Psoas muscle (tissue), 8 donors: ENCODE data around the gene ITPK1. TPM values are rescaled to one million over a fixed set of nuclear protein-coding genes. Genes with fewer than 3 reads are reported as not detected.
A peak's percentile ranks its signal among the peaks of the same experiment; 100 is the strongest.

Experiments used
- ATAC-seq, 4 donors: fragments of 200-7000 bp; cut with Tn5 transposase; one replicate each; pipeline ENCODE4 v1.9.1; 2020; ENCODE audit warnings: moderate library complexity in 3 of 4, mild to moderate bottlenecking in 2 of 4
- DNase-seq, 2 donors: peaks; one replicate each; pipeline ENCODE4 v3.0.0-alpha.2; 2020
- H3K27ac ChIP-seq: fragments of 200-600 bp; one replicate; pipeline ENCODE4 v1.8.0; 2022
- H3K27me3 ChIP-seq, 3 donors: fragments of 200-600 bp in 1 of 3; one replicate each; pipeline versions ENCODE4 v1.6.1 to v1.8.0; 2013 to 2022; ENCODE audit warnings: low read length in 2 of 3, mild to moderate bottlenecking in 2 of 3, moderate library complexity in 1 of 3; ENCODE audit not compliant: insufficient read depth in 3 of 3
- H3K36me3 ChIP-seq, 2 donors: fragments of 200-600 bp in 1 of 2; one replicate each; pipeline versions ENCODE4 v1.6.1 to v1.8.0; 2013 to 2022; ENCODE audit warnings: low read depth in 1 of 2, mild to moderate bottlenecking in 1 of 2, moderate library complexity in 1 of 2; ENCODE audit not compliant: insufficient read depth in 1 of 2
- H3K4me1 ChIP-seq: fragments of 200-600 bp; one replicate; pipeline ENCODE4 v1.8.0; 2022
- H3K4me3 ChIP-seq: fragments of 200-600 bp; one replicate; pipeline ENCODE4 v1.8.0; 2022; ENCODE audit warnings: mild to moderate bottlenecking
- H3K9me3 ChIP-seq: fragments of 200-600 bp; one replicate; pipeline ENCODE4 v1.8.0; 2022
- WGBS, 3 donors: extraction: QIAGEN DNeasy Blood & Tissue Kit; methylation state at CpG; one replicate each; pipeline versions ENCODE4 v1.1.6 to v1.1.7; 2013; 5-methylcytosine and 5-hydroxymethylcytosine counted together
- intact Hi-C, 2 donors: fragments of 100-400 bp; cut with DNase I; formaldehyde crosslinking; loops; one replicate each; pipeline versions ENCODE4 v1.11.0 to v1.14.2; 2022
- polyA plus RNA-seq, 3 donors: library from polyadenylated mRNA; stranded (reverse); fragments of 200-250 nt; gene quantifications; one replicate each; pipeline ENCODE4 v1.2.3, GENCODE V29; 2013
- total RNA-seq, 4 donors: library from RNA; stranded (reverse); fragmentation: NEBNext Ultra II Directional in 2 of 4; extraction: Animal tissue kit (Norgen Biotek cat#: 25700) in 2 of 4; gene quantifications; one replicate each; pipeline versions ENCODE4 v1.2.1 to v1.2.4, GENCODE V29; 2021 to 2023
- TF ChIP-seq, protein P1 (sequence below): fragments of 200-600 bp; IDR thresholded peaks from one replicate; pipeline ENCODE4 v1.8.0; 2022; ENCODE audit warnings: antibody characterized with exemption
- donor health status: healthy with polysubstance abuse.
- donor health status: DM: no; HTN: no; CAD: no; lungs with moderate emphysema.
- donor health status: Bipolar disorder and iron deficiency.
- donor health status: healthy.
- donor health status: DM: yes; HTN: yes; CAD: no.
- donor health status: DM: no; HTN: no; CAD: no.
- donor health status: DM: no; HTN: no; CAD: no.
- donor health status: DM: yes; HTN: yes; CAD: no.

Gene ITPK1
- total and polyA plus RNA-seq, 7 donors, result 30.0 to 61.1 (median 42.7) TPM

DNA sequence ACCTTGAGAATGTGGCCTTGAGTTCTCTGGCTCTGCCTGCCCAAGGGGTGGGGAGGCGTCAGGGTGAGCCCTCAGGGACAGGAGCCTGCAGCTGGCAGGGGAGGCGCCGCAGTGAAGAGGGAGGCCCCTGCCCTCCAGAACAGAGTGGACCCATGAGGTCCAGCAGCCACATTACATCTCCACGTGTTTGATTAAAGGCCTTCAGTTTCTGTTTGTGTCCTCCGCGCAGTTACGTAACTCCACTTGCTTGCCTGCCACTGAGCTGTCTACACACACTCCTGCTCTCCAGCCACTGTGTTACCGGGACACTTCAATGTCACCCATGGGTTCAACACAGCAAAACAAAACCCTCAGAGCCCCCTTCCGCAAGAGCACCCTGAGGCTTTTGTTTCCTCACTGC is 122.4 kb downstream of the ITPK1 start:
- no peak overlapping the region for H3K27ac ChIP-seq
- DNase-seq, result no peak
- WGBS, 3 donors, result 93 to 97% (median 94%) methylated on average over 9 of the region's 9 CpGs

DNA sequence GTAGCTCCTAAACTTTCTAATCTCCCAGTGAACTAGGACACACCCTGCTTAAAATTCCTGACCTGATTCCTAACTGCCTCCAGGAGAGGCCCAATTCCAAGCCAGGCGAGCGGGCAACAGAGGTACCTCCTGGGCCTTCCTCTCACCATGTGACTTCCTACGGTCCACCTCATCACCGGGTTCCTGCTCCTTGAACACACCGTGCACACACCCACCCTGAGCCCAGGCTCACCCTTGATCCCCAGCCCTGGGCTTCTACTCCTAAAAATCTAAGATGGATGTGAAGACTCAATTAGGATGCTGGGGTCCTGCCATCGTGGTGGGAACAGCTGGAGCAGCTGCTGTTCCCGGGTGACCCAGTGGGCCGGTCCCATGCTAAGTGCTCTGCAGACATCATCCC is 124.2 kb downstream of the ITPK1 start:
- 86 to 92% (median 91%) methylated on average over 8 of the region's 8 CpGs for WGBS, 3 donors
- DNase-seq (peak in 1 of 2 donors; percentile 22), ATAC-seq (no peak)
- TF ChIP-seq, protein P1, sequence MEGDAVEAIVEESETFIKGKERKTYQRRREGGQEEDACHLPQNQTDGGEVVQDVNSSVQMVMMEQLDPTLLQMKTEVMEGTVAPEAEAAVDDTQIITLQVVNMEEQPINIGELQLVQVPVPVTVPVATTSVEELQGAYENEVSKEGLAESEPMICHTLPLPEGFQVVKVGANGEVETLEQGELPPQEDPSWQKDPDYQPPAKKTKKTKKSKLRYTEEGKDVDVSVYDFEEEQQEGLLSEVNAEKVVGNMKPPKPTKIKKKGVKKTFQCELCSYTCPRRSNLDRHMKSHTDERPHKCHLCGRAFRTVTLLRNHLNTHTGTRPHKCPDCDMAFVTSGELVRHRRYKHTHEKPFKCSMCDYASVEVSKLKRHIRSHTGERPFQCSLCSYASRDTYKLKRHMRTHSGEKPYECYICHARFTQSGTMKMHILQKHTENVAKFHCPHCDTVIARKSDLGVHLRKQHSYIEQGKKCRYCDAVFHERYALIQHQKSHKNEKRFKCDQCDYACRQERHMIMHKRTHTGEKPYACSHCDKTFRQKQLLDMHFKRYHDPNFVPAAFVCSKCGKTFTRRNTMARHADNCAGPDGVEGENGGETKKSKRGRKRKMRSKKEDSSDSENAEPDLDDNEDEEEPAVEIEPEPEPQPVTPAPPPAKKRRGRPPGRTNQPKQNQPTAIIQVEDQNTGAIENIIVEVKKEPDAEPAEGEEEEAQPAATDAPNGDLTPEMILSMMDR, result no peak
- Histone ChIP-seq H3K27ac (no peak overlapping the region), H3K4me3 (no peak overlapping the region), H3K9me3 (no peaks in the 10 kb centered on the region), H3K4me1 (no peaks in the 10 kb centered on the region), H3K36me3 (peaks cover 0 to 14% of the 10 kb centered on the region in 2 donors), H3K27me3 (no peaks in the 10 kb centered on the region)
- intact Hi-C loops, result no loop called here

More for the DNA sequence above, 122.4 kb downstream of the ITPK1 start:
- Histone ChIP-seq H3K27me3 (no peaks in the 10 kb centered on the region), H3K4me1 (no peaks in the 10 kb centered on the region), H3K36me3 (peaks cover 0 to 18% of the 10 kb centered on the region in 2 donors), H3K4me3 (no peak overlapping the region), H3K9me3 (no peaks in the 10 kb centered on the region)
- intact Hi-C loops, result no loop called here
- ATAC-seq, result no peak
- TF ChIP-seq, protein P1, result no peak

DNA sequence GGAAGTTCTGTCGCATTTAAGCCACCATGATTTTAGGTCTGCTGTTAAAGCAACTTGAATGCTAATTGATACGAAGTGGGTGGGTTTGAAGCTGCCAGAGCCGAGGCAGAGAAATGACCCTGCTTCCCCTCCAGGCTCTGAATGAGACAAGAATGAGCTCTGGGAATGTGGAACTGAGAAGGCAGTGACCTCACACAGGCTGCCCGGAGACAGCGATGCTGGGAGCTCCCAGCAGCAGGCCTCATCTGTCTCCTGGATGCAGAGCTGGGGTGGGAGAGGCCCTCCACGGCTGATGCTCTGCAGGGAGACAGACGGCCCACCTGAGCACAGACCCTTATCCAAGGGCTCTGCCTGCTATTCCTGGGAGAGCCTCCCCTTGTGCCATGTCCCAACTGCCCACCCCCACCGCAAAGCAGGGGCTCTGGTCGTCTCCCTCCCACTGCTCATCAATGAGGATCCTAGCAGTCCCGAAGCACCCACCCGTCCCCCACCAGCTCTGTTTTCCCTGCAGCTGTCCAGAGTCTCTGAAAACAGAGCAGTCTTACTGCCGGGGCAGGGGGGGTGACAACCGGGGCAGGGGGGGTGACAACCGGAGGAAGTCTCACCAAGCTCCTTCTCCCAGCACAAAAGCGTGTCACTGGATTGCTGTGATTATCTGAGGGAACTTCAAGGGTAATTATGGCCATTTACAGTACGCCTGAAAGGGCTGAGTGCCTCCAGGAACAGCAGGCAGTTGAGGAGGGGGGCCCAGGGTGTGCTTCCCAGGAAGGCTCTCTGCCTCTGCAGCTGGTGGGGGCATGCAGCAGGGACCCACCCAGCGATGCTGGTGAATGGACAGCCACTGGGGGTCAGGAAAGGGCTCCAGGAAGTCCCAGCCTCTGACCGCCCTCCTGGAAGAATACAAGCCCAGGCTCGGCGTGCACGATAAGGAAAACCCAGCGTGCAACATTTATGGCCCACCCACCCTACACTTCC is 125.0 kb downstream of the ITPK1 start:
- no peak overlapping the region for H3K4me3 ChIP-seq
- no peaks in the 10 kb centered on the region for H3K4me1 ChIP-seq
- peak in 1 of 2 donors; percentile 35 for DNase-seq
- intact Hi-C loops, result no loop called here
- peaks cover 0 to 14% of the 10 kb centered on the region in 2 donors for H3K36me3 ChIP-seq
- WGBS, 3 donors, result 62 to 66% (median 64%) methylated on average over 22 of the region's 22 CpGs
- H3K9me3 ChIP-seq, result no peaks in the 10 kb centered on the region
- ATAC-seq, result no peak
- TF ChIP-seq, protein P1, result no peak
- no peak overlapping the region for H3K27ac ChIP-seq
- H3K27me3 ChIP-seq, result no peaks in the 10 kb centered on the region

DNA sequence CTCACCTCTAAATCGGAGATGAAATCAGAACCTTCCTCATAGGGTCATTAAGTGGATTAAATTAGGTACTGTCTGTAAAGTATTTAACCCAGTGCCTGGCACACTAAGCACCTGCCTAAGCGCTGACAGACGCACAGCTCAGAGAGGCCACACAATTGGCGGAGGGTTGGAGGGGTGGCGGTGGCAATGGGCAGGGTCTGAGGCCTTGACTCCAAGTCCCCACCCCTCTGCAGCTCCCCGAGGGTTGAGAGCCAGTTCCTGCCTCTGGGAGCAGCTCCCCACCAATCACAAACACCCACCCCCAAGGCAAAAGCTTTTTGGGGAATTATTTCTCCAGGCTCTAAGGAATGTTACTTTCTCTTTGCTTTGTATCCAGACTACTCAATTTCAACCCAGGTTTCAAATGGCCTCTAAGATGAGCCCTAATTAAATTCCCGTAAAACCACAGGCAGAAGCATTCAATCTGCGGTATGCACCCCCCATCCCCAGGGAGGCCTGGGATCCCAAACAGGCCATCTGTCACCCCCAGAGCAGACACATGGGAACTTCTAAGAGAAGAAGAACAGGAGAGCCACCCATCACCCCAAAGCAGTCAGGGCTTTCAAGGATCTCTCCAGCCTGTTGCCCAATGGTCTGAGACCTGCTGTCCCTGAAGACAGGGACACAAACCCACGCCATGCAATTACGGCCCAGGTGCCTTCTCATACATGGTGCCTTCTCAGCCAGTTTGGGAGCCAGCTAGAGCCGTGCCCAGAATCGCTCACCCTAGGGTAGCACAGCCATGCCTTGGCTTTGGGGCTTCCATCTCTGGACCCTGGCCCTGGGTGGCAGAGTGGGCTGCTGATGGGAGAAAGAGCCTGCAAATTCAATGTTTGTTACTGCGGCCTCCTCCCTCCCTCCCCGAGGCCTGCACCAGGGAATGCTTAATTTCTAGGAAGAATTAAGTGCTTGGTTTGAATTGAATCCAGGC is 126.7 kb downstream of the ITPK1 start:
- Histone ChIP-seq H3K27ac (no peak overlapping the region), H3K4me3 (no peak overlapping the region), H3K9me3 (no peaks in the 10 kb centered on the region), H3K36me3 (peaks cover 0 to 14% of the 10 kb centered on the region in 2 donors), H3K4me1 (no peaks in the 10 kb centered on the region), H3K27me3 (no peaks in the 10 kb centered on the region)
- intact Hi-C loops, result no loop called here
- peak in 1 of 2 donors; percentile 32 for DNase-seq
- WGBS, 3 donors, result 89 to 92% (median 89%) methylated on average over 14 of the region's 14 CpGs
- TF ChIP-seq, protein P1, result no peak
- ATAC-seq, result no peak
